Activated CD8-positive, alpha-beta T cell treated with anti-CD3 and anti-CD28 coated beads for 36 hours (primary cell): Measurements from ENCODE around the gene RHBDF2. TPM values are rescaled to one million over a fixed set of nuclear protein-coding genes. Genes with fewer than 3 reads are reported as not detected.

ENCODE experiments used
- ATAC-seq: fragments of 200-7000 bp; cut with Tn5 transposase; one replicate; pipeline ENCODE4 v1.10.0; 2021; ENCODE audit warnings: mild to moderate bottlenecking, moderate library complexity
- CTCF ChIA-PET: fragments of 350-600 bp; sonication (Branson Sonifier 250); formaldehyde crosslinking; loops from one replicate; lab custom pipeline; 2021; ENCODE audit warnings: antibody characterized with exemption; lab: Charles Lee
- POLR2A ChIA-PET: fragments of 350-600 bp; sonication (Branson Sonifier 250); formaldehyde crosslinking; loops from one replicate; lab custom pipeline; 2021; ENCODE audit warnings: antibody characterized with exemption; lab: Charles Lee
- DNase-seq: peaks from one replicate; pipeline ENCODE4 v3.0.0-alpha.2; 2020
- H3K27ac Mint-ChIP-seq: one replicate; pipeline ENCODE4 v1.8.0; 2021; ENCODE audit warnings: mild to moderate bottlenecking, mixed read lengths
- H3K27me3 Mint-ChIP-seq: one replicate; pipeline ENCODE4 v1.8.0; 2021; ENCODE audit warnings: mixed read lengths
- H3K36me3 Mint-ChIP-seq: one replicate; pipeline ENCODE4 v1.8.0; 2021; ENCODE audit warnings: low read depth, mixed read lengths
- H3K4me1 Mint-ChIP-seq: one replicate; pipeline ENCODE4 v1.8.0; 2021; ENCODE audit warnings: low read depth, mixed read lengths
- H3K4me3 Mint-ChIP-seq: one replicate; pipeline ENCODE4 v1.8.0; 2021; ENCODE audit warnings: mild to moderate bottlenecking, moderate library complexity, mixed read lengths
- H3K9me3 Mint-ChIP-seq: one replicate; pipeline ENCODE4 v1.8.0; 2021; ENCODE audit warnings: mixed read lengths
- CTCF ChIP-seq: fragments of 200-600 bp; IDR thresholded peaks from one replicate; pipeline ENCODE4 v1.8.0; 2022; ENCODE audit warnings: antibody characterized with exemption, mild to moderate bottlenecking
- intact Hi-C: fragments of 100-400 bp; cut with micrococcal nuclease; formaldehyde crosslinking; loops from one replicate; pipeline ENCODE4 v1.10.0; 2022
- total RNA-seq, 2 experiments: library from RNA; stranded (reverse); gene quantifications; one replicate each; pipeline ENCODE4 v1.2.3, GENCODE V29; 2021

RHBDF2 gene
- total RNA-seq, 2 experiments from 2014 or later = 19.9 to 20.4 TPM

GRCh38 chr17:76532072-76532651 lies 30.9 kb upstream of the RHBDF2 start:
- H3K27ac Mint-ChIP-seq = no peak overlapping the region
- ATAC-seq = no peak
- no peaks in the 10 kb centered on the region for H3K9me3 Mint-ChIP-seq
- H3K4me3 Mint-ChIP-seq = no peak overlapping the region
- TF ChIP-seq CTCF = no peak
- no peak for DNase-seq
- H3K27me3 Mint-ChIP-seq = peaks cover 3% of the 10 kb centered on the region
- CTCF ChIA-PET = interaction anchor here (1.5 kb wide), 1 partner anchor 10 kb away, joined by 3 read pairs; no protein-coding TSS in a partner anchor
- peaks cover 23% of the 10 kb centered on the region for H3K4me1 Mint-ChIP-seq
- no peaks in the 10 kb centered on the region for H3K36me3 Mint-ChIP-seq
- intact Hi-C loops = no loop called here
- POLR2A ChIA-PET = interaction anchor here (0.7 to 1.0 kb wide), 2 partner anchors 28 to 55 kb away, joined by 3 read pairs; no protein-coding TSS in a partner anchor

- H3K4me3 Mint-ChIP-seq = no peak overlapping the region
- TF ChIP-seq CTCF = no peak
- H3K36me3 Mint-ChIP-seq = no peaks in the 10 kb centered on the region
- H3K4me1 Mint-ChIP-seq = peaks cover 23% of the 10 kb centered on the region
- intact Hi-C loops = no loop called here
- no peak for DNase-seq
- CTCF ChIA-PET = interaction anchor here (1.5 kb wide), 1 partner anchor 9 kb away, joined by 3 read pairs; no protein-coding TSS in a partner anchor
- POLR2A ChIA-PET = no interaction called here
- ATAC-seq = no peak
- peaks cover 3% of the 10 kb centered on the region for H3K27me3 Mint-ChIP-seq
- no peak overlapping the region for H3K27ac Mint-ChIP-seq
- no peaks in the 10 kb centered on the region for H3K9me3 Mint-ChIP-seq
Measured at GRCh38 chr17:76531486-76532038, 30.3 kb upstream of the RHBDF2 start.

GRCh38 chr17:76530811-76531485 lies 29.7 kb upstream of the RHBDF2 start:
- no peak overlapping the region for H3K4me3 Mint-ChIP-seq
- H3K36me3 Mint-ChIP-seq = no peaks in the 10 kb centered on the region
- no peak for TF ChIP-seq CTCF
- H3K27ac Mint-ChIP-seq = no peak overlapping the region
- ChIA-PET POLR2A (no interaction called here), CTCF (interaction anchor here (1.1 to 1.5 kb wide), 2 partner anchors 8 to 16 kb away, joined by 3 read pairs; no protein-coding TSS in a partner anchor)
- peaks cover 23% of the 10 kb centered on the region for H3K4me1 Mint-ChIP-seq
- DNase-seq = no peak
- no peaks in the 10 kb centered on the region for H3K9me3 Mint-ChIP-seq
- H3K27me3 Mint-ChIP-seq = no peaks in the 10 kb centered on the region
- intact Hi-C loops = no loop called here
- ATAC-seq = no peak

- H3K4me3 Mint-ChIP-seq = no peak overlapping the region
- H3K9me3 Mint-ChIP-seq = no peaks in the 10 kb centered on the region
- H3K36me3 Mint-ChIP-seq = no peaks in the 10 kb centered on the region
- no peaks in the 10 kb centered on the region for H3K27me3 Mint-ChIP-seq
- peaks cover 23% of the 10 kb centered on the region for H3K4me1 Mint-ChIP-seq
- no peak for TF ChIP-seq CTCF
- ChIA-PET POLR2A (interaction anchor here (1.0 kb wide), 1 partner anchor 59 kb away, joined by 3 read pairs; no protein-coding TSS in a partner anchor), CTCF (interaction anchor here (1.1 to 3.3 kb wide), 2 partner anchors 17 to 94 kb away, joined by 3 to 20 read pairs; no protein-coding TSS in a partner anchor)
- DNase-seq (no peak), ATAC-seq (no peak)
- intact Hi-C loops = no loop called here
- H3K27ac Mint-ChIP-seq = no peak overlapping the region
Measured at GRCh38 chr17:76530095-76530723, 29.0 kb upstream of the RHBDF2 start.
